Fibroblast of peridontal ligament (primary cell): ENCODE measurements around the gene ACOD1.
"Not testable (repeated sequence)": the region's sequence is repeated elsewhere in the genome, so short reads cannot be mapped to it uniquely, and the experiment has no call there.

Experiments
- DNase-seq: peaks from one replicate; pipeline ENCODE4 v3.0.0-alpha.2; 2010; ENCODE audit errors: extremely low read depth

The ACOD1 gene

DNA sequence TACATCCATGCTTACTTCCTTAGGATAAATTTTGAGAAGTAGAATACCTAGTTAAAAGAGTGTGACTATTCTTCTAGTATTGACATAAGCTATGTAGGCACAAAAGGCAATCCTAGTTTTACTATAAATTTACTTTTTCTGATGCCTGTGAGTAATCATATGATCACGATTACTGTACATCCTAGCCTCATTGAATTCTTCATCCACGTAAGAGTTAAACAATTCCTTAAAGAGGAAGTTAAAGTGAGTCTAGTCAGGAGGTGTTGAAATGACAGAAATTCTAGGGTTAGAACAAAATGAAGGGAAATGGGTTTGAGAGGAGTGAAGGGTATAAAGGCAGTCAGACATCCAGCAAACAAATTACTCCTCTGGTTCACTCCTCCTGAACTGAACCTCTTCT lies at the start of gene ACOD1:
Gene ACOD1, plus strand, starts transcription at position 363 of the 400 bp plus-strand sequence. CDS start 48 bp downstream, outside the sequence.
- no peak for DNase-seq

DNA sequence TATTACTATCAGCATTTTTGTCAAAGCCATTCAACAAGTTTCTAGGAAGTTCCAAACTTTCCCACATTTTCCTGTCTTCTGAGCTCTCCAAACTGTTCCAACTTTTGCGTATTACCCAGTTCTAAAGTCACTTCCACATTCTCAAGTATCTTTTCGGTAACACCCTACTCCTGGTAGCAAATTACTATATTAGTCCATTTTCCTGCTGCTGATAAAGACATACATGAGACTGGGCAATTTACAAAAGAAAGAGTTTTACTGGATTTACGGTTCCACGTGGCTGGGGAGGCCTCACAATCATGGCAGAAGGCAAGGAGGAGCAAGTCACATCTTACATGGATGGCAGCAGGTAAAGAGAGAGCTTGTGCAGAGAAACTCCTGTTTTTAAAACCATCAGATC lies 49.2 kb upstream of the ACOD1 start:
- DNase-seq, result not testable (repeated sequence)

DNA sequence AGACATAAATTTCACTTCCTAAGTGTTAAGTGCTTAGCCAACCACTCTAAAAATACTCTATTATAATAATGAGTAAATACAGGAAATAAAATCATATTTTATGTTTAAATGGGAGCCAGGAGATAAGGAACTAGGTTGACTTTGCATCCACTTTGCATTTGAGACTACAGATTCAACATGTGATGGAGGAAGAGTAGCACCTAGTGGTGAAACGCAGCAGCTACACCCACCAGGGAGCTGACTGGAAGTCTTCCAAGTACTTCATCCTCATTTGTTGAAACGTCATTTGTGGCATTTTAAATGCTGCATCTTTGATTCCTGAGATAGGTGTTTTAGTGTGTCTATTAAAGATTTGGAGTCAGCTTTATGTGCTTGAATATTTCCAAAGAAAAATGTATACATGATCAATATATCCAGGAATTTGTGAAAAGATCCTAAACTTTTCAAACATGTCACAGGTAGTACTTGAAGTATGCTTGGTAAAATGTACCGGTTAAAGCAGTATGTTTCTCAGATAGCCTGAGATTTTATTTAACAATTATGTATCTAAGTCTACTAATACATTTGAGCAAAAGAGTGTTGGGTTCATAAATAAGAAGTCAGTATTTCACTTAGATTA lies 44.7 kb upstream of the ACOD1 start:
- peak; percentile 90 for DNase-seq

DNA sequence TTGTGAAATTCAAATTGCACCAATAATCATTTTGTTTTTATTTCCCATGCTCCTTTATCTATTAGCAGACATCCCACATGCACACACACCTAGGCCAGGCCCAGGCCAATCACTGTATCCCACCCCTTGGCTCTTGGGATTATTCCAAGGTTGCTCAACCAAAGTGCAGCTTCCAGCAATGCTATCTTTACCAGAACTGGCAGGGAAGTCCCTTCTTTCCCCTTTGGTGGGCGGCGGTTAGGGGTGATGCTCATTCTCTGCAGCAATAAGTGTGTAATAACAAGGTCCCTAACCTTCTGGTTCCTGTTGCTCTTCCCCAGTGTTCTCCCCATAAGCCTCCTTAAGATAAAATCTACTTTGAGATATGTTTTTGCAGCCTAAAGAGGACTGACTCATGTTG lies 43.8 kb upstream of the ACOD1 start:
- DNase-seq, result no peak

DNA sequence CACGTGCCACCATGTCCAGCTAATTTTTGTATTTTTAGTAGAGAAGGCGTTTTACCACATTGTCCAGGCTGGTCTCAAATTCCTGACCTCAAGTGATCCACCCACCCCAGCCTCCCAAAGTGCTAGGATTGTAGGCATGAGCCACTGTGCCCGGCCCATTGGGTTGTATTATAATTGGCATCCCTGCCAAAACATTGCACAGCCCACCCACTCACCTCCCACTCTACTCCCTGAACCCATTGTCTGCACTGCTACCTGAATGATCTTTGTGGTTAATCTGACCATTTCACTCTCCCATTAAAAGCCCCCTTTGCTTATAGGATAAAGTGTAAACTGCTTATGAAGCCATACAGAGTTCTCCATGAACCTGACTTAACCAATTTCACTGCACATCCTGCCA lies 35.8 kb upstream of the ACOD1 start:
- no peak for DNase-seq

DNA sequence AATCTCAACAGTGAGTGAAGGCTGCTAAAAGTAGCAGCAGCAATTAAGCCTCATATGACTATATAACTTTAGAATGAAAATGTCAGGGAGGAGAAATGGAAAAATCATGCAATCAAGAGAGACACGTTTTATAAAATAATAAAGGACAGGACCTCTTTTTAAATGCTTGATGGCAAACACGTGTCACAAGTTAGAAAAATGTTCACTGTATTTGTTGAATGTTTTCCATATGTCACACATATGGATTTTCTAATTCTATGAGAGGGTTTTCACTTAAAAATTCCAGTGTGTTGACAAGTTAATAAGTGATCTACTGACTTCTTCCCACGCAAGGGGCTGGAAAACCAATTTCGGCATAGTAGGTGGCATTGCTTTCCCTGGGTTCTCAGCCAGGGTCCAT lies 34.4 kb upstream of the ACOD1 start:
- DNase-seq, result no peak

DNA sequence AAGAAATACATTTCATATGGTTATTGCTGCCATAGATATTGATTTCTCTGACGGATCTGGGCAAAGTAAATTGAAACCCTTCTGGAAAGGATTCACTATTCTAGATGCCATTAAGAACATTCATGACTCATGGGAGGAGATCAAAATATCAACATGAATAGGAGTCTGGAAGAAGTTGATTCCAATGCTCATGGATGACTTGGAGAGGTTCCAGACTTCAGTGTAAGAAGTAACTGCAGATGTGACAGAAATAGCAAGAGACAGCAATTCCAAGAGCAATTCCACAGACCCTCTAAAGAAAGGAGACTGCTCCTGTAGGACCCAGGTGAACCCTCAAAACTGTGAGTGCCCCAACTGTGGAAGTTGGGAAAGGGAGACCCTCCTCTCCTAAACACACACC lies 31.2 kb upstream of the ACOD1 start:
- DNase-seq, result peak; percentile 59

DNA sequence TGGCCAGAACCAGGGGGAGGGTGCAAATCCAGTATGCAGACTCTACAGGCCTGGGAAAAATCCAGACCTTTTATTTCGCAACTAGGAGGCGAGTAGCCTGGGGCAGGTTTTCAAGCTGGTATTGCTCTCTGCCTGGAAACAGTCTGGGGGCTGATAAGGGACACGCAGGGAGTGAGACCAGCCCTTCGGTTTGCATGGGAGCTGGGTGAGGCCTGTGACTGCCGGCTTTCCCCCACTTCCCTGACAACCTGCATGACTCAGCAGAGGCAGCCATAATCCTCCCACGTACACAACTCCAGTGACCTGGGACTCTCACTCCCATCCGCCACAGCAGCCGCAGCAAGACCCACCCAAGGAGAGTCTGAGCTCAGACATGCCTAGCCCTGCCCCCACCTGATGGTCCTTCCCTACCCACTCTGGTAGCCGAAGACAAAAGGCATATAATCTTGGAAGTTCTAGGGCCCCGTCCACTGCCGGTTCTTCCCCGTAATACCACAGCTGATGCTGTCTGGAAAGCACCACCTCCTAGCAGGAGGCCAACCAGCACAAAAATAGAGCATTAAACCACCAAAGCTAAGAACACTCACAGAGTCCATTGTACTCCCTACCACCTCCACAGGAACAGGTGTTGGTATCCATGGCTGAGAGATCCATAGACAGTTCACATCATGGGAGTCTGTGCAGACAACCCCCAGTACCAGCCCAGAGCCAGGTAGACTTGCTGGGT lies 30.4 kb upstream of the ACOD1 start:
- DNase-seq, result peak; percentile 18

DNA sequence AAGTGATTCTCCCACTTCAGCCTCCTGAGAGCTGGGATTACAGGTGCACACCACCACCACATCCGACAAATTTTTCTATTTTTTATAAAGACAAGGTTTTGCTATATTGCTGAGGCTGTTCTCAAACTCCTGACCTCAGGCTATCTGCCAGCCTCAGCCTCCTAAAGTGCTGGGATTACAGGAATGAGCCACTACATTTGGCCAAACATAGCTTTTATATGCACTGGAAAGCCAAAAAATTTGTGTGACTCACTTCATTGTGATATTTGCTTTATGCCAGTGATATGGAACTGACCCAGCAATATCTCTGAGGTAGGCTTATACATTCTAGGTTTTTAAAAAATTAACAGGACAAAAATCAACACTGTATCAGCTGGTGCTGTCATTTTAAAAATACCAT lies 26.8 kb upstream of the ACOD1 start:
- peak; percentile 58 for DNase-seq

DNA sequence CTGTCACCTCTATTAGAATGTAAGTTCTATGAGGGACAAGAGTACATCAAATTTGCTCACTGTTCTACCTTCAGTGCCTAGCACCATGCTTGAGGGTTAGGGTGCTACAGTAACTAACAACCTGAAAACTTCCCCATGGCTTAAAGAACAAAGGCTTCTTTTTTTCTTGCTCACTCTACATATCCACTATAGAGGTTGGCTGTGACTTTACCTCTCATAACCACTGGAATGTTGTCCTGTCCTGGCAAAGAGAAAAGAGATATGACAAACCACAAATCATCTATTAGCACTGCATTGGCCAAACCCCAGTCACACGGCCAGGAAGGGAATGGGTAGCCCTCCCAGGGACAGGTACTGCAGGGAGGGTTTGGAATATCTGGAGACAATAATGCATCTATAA lies 23.2 kb upstream of the ACOD1 start:
- no peak for DNase-seq

DNA sequence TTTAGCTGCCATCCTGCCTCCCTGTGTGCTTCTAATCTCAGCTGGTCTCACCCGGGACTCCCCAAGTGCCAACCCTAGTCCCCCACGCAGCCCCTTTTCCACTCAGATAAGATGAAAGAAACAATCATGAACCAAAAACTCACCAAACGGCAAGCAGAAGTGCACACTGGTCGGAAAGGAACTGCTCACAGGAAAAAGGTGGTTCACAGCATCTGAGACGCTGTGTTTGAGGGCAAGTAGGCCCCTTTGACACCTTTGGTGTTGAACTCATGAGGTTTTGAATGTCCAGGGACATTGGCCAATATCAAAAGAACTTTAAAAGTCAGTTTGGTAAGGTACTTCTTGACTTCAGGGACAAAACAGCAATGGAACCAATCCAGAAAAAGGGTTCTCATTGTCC lies 20.4 kb upstream of the ACOD1 start:
- no peak for DNase-seq

DNA sequence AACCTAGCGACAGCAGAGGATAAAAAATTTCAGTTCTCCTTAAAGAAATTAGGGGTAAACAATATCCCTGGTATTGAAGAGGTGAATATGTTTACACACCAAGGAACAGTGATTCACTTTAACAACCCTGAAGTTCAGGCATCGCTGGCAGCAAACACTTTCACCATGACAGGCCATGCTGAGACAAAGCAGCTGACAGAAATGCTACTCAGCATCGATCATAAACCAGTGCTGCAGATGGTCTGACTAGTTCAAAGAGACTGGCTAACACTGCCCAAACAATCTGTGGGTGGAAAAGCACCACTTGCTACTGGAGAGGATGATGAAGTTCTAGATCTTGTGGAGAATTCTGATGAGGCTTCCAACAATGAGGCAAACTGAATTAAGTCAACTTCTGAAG lies 19.9 kb upstream of the ACOD1 start:
- DNase-seq, result no peak

DNA sequence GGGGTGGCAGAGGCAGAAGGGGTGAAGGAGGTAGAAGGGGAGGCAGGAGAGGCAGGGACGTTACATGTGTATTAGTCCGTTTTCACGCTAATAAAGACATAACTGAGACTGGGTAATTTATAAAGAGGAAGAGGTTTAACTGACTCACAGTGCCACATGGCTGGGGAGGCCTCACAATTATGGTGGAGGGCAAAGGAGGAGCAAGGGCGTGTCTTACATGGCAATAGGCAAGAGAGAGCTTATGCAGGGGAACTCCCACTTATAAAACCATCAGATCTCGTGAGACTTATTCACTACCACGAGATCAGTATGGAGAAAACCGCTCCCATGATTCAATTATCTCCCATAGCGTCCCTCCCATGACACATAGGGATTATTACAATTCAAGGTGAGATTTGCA lies 19.0 kb upstream of the ACOD1 start:
- DNase-seq, result no peak

DNA sequence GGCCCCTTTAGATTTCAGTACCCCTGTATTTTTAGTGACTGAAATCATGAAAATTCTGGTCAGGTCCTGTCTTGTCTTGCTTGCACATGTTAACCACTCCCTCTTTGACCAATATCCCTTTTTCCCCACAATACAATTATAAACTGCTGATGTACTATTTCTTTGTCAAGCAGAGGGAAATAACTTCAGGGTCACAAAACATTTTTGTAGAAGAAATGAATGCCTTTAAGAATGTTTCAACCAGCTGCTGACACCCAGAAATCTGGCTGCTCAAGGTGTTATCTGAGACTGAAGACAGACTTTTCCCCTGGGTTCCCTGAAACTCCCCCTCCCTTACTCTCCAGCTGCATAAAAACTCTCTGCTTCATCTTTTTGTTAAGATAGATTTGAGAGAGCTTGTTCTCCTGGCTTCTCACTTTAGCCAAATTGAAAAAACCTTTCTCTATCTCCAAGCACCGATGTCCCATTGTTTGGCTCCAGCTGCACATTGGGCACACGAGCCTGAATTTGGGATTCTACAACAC lies 18.4 kb upstream of the ACOD1 start:
- no peak for DNase-seq

DNA sequence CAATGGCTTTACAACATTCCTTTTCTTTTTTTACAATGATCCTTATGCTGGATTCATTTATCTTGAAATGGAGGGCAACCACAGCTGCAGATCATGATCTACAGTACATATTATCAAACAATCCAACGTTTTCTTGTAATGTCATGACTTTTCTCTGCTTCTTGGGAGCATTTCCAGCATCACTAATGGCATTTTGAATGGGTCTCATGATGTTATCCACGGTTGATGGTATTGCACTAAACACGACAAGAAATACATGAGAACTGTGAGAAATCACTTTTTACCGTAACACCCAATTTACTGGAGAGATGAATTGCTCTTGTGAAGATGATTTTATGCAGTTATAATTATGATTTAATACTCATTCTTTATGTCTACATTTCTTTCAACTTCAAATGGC lies 16.2 kb upstream of the ACOD1 start:
- no peak for DNase-seq

DNA sequence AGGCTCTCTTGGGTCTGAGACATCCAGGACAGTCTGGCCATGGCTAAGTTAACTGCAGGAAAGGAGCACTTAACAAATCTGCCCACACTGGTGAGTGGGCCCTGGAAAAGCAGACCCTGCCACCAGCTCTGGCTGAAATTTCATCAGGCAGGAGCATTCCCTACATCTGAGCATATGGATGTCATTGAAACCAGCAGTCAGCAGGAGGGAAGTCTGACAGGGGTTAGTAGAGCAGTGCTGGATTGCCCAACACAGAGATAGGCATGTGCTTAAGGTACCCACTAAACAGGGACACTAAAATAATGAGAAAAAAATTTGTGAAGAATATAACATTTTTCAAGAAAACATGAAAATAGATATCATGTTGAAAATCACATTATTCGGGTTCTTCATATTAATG lies 13.6 kb upstream of the ACOD1 start:
- peak; percentile 21 for DNase-seq

DNA sequence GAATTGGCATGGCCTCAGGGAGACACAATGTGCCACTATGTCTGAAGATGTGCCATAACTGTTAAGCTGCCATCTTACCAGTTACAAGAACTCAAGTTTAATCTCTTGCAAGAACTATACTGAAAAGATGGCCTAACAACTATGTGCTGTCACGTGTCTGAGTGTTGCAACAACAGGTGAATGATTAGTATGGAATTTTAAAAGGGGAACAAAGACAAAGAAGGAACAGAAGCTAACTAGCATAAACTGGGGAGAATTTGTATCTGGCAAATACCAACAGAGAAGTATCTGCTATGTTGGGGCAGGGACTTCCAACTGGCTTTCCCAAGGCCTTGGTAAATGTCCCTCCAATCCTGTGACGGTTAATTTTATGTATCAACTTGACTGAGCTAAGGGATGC lies 11.5 kb upstream of the ACOD1 start:
- no peak for DNase-seq

DNA sequence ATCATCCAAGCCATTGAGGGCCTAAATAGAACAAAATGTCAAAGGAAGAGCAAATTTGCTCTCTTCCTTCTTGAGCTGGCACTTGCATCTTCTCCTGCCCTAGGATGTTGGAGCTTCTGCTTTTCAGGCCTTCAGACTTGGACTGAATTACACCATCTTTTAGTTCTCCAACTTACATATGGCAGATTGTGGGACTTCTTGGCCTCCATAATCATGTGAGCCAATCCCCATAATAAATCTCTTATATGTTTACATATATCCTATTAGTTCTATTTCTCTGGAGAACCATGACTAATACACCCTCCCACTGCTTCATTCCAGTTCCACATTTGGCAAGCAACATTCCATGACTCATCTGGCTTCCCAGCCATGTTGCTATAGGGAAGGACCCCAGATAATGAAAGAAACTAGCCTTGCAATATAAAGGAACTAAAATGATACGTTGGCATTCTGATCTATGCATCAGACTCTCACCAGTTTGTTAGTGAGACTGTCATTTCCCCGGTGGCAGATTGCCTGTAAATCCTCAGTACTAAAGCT lies 11.0 kb upstream of the ACOD1 start:
- DNase-seq, result peak; percentile 98

DNA sequence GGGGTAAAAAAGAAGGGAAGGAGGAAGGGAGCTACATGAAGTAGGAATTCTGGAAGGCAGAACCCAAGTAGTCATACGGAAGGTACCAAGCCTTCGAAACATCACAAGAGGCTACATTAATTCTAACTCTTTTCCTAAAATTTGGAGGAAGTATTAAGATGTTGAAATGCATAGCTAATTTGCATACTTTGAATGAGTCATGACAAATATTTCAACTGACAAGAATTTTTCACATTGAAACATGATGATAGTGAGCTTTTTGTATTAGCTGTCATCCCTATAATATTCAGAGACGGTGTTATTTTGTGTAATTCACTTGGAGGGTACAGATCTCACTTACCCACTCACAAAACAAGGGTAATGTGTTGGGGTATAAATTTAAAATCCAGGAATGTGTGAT lies 9.1 kb upstream of the ACOD1 start:
- DNase-seq, result peak; percentile 57

DNA sequence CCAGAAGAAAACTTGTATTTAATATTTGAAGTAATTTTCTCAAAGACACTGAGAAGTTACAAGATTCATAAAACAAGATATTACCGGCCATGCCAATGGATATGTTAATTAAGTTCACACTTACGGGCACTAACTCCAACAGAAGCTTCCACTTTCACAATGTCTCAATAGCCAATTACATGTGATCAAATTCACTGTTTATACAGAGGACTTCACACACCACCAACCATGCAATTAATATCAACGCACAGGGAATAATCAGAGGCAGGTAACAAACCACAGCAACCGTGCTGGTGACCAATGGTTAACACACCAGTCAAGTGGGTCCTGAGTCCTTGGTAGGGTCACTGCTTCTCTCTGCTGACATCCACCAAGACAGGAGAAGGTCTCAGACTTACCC lies 5.9 kb upstream of the ACOD1 start:
- DNase-seq, result no peak

DNA sequence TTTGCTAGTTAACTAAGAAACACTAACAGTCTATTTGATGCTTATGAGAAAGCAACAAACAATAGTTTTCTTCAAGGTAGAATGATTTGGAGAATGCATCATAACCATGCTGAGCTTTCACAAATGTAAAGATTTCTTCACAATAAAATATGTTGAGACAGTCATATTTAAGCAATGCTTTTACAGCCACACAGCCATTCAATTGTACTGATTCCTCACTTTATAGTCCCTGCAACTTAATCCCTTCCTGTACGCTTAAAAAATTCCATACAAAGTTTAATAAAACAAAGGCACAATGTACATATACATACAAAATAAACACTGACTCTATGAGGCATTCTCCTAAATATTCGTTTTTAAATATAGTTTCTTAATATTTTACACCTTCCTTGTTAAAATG lies 4.7 kb upstream of the ACOD1 start:
- DNase-seq, result no peak

DNA sequence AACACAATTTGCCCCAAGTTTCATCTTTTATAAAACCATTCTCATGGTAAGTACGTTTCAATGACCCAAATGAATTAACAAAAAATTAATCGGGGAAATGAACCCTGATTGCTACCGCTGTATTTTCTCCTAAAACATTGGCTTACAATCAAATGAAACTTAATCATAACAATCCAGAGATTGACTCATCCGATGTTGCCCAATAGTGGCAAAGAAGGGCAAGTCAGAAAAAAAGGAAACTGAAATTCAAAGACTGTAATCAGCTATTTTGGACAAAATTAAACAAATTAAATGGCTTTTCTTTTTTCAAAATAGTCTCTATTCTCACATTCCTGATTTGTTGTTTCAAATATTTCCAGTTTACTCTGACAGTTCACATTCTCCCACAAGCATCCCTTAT lies 3.9 kb upstream of the ACOD1 start:
- peak; percentile 86 for DNase-seq

DNA sequence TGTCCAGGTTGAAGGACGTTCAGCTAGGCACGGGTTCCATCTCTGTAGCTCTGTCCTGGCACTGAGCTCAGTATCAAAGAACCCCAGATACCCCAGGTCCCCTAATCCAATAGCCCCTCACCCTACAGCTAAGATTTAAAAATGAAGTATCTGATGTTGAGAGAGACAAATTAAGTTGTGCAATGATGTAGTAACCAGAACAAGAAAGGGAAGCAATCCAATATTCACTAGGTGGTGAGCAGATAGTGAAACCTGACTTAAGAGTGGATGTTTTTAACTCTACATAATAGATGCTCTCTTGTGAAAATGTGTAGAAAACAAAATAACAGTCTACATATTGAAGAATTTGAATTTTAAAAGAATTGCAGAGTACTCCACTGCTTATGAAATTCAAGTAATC lies 1.8 kb downstream of the ACOD1 start:
- DNase-seq, result no peak
